HG03565 (cell line): ENCODE results near the gene STYK1.

Experiments
- ATAC-seq: cut with Tn5 transposase; IDR thresholded peaks from one replicate; pipeline ENCODE4 v1.9.1; 2021; ENCODE audit warnings: mild to moderate bottlenecking, moderate library complexity; ENCODE audit not compliant: unreplicated experiment

STYK1 gene

DNA sequence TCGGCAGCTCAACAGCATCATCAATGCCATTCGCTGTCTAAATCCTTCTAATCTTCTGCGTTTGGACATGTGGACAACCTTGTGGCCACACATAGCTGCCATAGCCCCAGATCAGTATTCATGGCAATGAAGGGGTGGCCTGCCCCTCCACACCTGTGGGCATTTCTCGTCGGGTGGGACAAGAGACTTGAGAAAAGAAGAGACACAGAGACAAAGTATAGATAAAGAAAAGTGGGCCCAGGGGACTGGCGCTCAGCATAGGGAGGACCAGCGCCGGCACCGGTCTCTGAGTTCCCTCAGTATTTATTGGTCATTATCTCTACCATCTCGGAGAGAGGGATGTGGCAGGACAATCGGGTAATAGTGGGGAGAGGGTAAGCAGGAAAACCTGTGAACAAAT is 102.7 kb downstream of the STYK1 start:
- ATAC-seq: no peak
